A549 treated with CpdA at 1 μM for 4 hours (cell line): ENCODE data around the gene TAAR8. TPM values are rescaled to one million over a fixed set of nuclear protein-coding genes. Genes with fewer than 3 reads are reported as not detected.

ENCODE experiments used
- total RNA-seq: library from RNA; stranded (reverse); fragments of 200-300 nt; extraction: Qiagen RNA extraction; gene quantifications from 5 replicates; pipeline ENCODE4 v1.2.3, GENCODE V29; 2022; ENCODE audit warnings: low read depth

TAAR8 gene, protein sequence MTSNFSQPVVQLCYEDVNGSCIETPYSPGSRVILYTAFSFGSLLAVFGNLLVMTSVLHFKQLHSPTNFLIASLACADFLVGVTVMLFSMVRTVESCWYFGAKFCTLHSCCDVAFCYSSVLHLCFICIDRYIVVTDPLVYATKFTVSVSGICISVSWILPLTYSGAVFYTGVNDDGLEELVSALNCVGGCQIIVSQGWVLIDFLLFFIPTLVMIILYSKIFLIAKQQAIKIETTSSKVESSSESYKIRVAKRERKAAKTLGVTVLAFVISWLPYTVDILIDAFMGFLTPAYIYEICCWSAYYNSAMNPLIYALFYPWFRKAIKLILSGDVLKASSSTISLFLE
- total RNA-seq: not detected in 5 replicates

DNA sequence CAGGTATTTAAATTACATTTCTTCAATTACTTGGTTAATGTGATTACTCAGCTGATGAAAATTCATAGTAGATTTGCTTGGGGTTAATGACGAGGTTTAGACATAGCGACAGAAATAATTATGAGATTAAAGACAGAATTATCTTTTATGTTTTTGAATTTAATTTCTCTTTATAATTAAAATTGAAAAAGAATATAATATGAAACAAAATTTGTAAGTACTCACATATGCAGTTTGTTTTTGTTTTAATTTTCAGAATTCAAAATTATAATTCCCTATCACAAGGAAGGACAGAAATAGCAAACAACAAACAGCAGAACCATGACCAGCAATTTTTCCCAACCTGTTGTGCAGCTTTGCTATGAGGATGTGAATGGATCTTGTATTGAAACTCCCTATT is at the start of gene TAAR8:
Gene TAAR8, plus strand, starts transcription at position 301 of the 400 bp plus-strand sequence. Its CDS starts 21 bp downstream, at position 322.

DNA sequence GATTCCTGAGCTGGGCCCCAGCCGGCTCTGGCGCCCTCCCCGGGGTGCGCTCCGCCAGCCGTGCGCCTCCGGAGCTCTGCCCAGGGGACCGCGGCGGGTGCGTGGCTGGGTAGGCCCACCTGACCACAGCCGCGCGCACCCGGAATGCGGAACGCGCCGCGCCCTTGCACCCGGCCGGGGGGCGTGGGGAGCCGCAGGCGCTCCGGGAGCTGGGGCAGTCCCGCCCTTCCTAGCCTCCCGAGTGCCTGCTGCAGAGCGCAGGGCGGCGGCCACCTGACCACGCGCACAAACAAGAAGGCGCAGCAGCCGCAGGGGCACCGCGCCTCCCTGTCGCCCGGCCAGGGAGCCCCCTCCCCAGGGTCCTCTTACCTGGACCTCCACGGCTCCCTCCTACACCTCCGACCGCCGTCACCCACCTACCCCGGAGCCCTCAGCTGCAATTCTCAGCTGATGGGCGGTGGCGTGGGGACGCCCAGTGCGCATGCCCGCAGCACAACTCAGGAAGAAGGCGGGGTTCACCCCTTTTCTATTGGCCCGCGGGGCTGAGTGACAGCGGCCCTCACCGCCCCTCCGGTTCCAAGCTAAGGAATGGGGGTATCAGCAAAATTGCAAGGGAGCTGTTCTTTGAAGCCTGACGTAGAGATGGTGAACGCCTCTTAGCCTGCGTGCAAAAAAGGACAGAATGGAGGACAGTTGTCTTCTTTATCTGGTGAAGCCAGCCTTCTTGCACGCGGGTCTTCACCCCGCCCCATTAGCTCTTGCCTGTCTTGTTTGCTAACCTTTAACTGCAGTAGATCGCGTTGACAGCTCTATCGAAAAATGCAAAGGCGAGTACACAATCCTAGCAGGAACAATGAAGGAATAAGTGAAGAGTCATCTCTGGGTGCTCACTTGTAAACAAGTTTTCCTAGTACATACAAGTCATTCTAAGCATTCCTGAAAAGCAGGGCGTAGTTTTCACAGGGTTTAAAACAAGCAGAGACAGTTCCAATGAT is 39.5 kb upstream of the TAAR8 start, which contains the start of gene STX7:
Gene STX7, minus strand, starts transcription at position 479 of the 995 bp plus-strand sequence. CDS start 9,586 bp downstream, outside the sequence.

DNA sequence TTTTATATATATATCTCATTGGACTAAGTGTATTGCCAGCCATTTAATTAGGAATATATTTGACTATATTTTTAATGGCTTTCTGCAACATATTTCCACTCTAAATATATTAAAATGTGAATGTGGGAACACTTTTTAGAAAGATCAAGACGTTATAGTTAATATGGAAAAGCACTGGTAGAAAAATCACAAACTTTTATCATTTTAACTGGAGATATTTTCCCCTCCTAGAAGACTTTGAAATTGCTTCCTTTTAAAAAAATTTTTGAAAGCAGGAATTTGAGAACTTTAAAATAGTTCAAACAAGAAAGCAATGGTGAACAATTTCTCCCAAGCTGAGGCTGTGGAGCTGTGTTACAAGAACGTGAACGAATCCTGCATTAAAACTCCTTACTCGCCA is 14.5 kb upstream of the TAAR8 start, which contains the start of gene TAAR9:
Gene TAAR9, plus strand, starts transcription at position 301 of the 400 bp plus-strand sequence. Its CDS starts 13 bp downstream, at position 314.

DNA sequence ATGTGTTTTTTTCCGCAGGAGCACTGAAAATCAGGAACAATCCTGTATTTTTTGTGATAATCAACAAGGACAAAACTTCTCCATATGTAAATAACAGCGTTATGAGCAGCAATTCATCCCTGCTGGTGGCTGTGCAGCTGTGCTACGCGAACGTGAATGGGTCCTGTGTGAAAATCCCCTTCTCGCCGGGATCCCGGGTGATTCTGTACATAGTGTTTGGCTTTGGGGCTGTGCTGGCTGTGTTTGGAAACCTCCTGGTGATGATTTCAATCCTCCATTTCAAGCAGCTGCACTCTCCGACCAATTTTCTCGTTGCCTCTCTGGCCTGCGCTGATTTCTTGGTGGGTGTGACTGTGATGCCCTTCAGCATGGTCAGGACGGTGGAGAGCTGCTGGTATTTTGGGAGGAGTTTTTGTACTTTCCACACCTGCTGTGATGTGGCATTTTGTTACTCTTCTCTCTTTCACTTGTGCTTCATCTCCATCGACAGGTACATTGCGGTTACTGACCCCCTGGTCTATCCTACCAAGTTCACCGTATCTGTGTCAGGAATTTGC is 17.8 kb downstream of the TAAR8 start, which contains the start of gene TAAR6:
Gene TAAR6, plus strand, starts transcription at position 102 of the 557 bp plus-strand sequence. Its CDS starts 0 bp downstream, at position 102.

DNA sequence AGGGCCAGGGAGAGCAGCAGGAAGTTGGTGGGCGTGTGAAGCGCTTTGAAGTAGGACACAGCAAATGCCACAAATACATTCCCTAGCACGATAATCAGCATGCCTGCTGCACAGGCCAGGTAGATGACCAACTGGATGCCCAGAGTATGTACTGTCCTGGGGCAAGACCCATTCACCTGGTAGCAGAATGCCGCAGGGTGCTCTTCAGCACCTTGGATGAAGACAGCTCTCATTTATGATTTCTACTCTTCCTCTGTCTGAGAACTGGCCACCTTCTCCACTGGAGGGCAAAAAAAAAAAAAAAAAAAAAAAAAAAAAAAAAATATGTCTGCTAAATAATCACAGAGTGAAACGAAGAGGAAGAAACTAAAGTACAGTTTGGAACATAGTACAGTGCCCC is 37.0 kb downstream of the TAAR8 start, which contains the start of gene TAAR5:
Gene TAAR5, minus strand, starts transcription at position 288 of the 400 bp plus-strand sequence. Its CDS starts 55 bp downstream, at position 233.

Other genes starting within 250 kb of the TAAR8 start
- 1.5 to 2.9 TPM (median 1.6 TPM) in 5 replicates for gene MOXD1, start 151.2 kb upstream of the TAAR8 start, total RNA-seq
- gene STX7, start 39.6 kb upstream of the TAAR8 start, total RNA-seq: 17.5 to 29.2 TPM (median 22.4 TPM) in 5 replicates
- gene TAAR9, start 14.4 kb upstream of the TAAR8 start, total RNA-seq: not detected in 5 replicates
- gene TAAR6, start 17.6 kb downstream of the TAAR8 start, total RNA-seq: not detected in 5 replicates
- not detected in 5 replicates for gene TAAR5, start 37.1 kb downstream of the TAAR8 start, total RNA-seq
- gene TAAR2, start 71.6 kb downstream of the TAAR8 start, total RNA-seq: not detected in 5 replicates
- not detected in 5 replicates for gene TAAR1, start 106.5 kb downstream of the TAAR8 start, total RNA-seq
- gene VNN1, start 161.4 kb downstream of the TAAR8 start, total RNA-seq: 0.03 to 0.13 TPM (median 0.11 TPM) in 4 of 5 replicates, not detected in the other
- not detected in 5 replicates for gene VNN2, start 205.2 kb downstream of the TAAR8 start, total RNA-seq
- 5.1 to 6.8 TPM (median 5.5 TPM) in 5 replicates for gene SLC18B1, start 246.0 kb downstream of the TAAR8 start, total RNA-seq